BE2C (cell line): Measurements from ENCODE around the gene SIX2.

ENCODE experiments used
- DNase-seq: peaks from one replicate; pipeline ENCODE4 v3.0.0-alpha.2; 2020
- H3K27me3 ChIP-seq: fragments of 250-450 bp; sonication (Bioruptor Pico); 2 replicates; pipeline ENCODE4 v1.5.1; 2020; ENCODE audit warnings: mild to moderate bottlenecking
- H3K36me3 ChIP-seq: fragments of 250-450 bp; sonication (Bioruptor Pico); 2 replicates; pipeline ENCODE4 v1.5.1; 2020; ENCODE audit warnings: mild to moderate bottlenecking
- H3K4me1 ChIP-seq: fragments of 250-450 bp; sonication (Bioruptor Pico); 2 replicates; pipeline ENCODE4 v1.5.1; 2020
- H3K4me3 ChIP-seq: 2 replicates; pipeline ENCODE4 v1.5.1; 2011; ENCODE audit warnings: low read depth, low read length
- H3K9me3 ChIP-seq: fragments of 250-450 bp; sonication (Bioruptor Pico); 2 replicates; pipeline ENCODE4 v1.5.1; 2020
- CTCF ChIP-seq: IDR thresholded peaks from 2 replicates; pipeline ENCODE4 v1.5.1; 2012; ENCODE audit warnings: mild to moderate bottlenecking, low read depth, low read length

SIX2 gene

GRCh38 chr2:44967727-44968432 lies 41.4 kb downstream of the SIX2 start:
- H3K4me3 ChIP-seq = no peak overlapping the region
- H3K36me3 ChIP-seq = peaks cover 13% of the 10 kb centered on the region
- H3K9me3 ChIP-seq = no peaks in the 10 kb centered on the region
- no peak for TF ChIP-seq CTCF
- peaks cover 10% of the 10 kb centered on the region; the same call in 1 of the 2 replicates for H3K4me1 ChIP-seq
- no peaks in the 10 kb centered on the region for H3K27me3 ChIP-seq
- no peak for DNase-seq

DNA sequence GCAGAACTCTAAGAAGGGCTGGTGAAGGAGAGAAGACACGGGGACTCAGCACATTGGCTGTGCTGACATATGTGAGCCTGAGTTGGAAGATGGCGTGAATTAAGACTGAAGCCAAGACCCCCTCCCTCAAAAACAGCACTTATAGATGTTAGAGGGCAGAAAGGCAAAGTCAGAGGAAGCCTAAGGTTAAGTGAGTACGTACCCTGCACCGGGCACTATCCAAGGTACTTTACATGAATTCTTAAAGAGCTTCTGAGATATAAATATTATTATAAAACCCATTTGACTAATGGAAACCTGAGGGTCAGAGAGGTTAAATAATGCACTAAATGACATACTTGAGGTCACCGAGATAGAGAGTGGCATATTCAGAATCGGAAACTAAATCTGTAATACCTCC lies 42.2 kb downstream of the SIX2 start:
- Histone ChIP-seq H3K4me3 (no peak overlapping the region), H3K4me1 (peaks cover 10% of the 10 kb centered on the region; the same call in 1 of the 2 replicates), H3K36me3 (peaks cover 13% of the 10 kb centered on the region), H3K27me3 (no peaks in the 10 kb centered on the region), H3K9me3 (no peaks in the 10 kb centered on the region)
- no peak for DNase-seq
- TF ChIP-seq CTCF = no peak

GRCh38 chr2:44965684-44966083 lies 43.6 kb downstream of the SIX2 start:
- 0 out of 2 replicates have a peak, but pooled peaks cover 4% of the 10 kb centered on the region for H3K4me1 ChIP-seq
- no peaks in the 10 kb centered on the region for H3K27me3 ChIP-seq
- H3K36me3 ChIP-seq = peaks cover 17% of the 10 kb centered on the region
- no peak for DNase-seq
- no peak overlapping the region for H3K4me3 ChIP-seq
- no peaks in the 10 kb centered on the region for H3K9me3 ChIP-seq
- TF ChIP-seq CTCF = no peak

DNA sequence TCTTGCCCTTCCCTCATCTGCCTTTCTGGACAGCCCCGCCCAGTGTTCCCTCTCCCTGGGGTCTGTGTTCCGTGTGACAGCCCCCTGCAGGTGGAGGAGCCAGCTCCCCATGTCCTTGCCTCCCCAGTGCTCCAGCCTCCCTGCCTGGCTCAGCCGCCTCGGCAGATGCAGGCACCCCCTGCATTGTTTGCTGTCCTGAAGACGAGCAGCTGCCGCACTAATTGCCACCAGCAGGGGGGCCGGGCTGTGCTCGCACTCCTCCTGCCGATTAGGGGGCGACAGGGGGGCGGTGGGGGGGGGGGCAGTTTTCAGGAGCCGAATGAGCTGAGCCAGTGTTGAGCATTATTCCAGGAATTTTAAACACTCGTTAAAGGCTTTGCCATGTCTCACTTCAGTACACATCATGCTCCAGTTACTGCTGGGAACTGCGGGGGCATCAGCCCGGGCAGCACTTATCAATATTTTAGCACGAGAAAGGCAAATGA lies 44.5 kb downstream of the SIX2 start:
- 0 out of 2 replicates have a peak, but pooled peaks cover 2% of the 10 kb centered on the region for H3K4me1 ChIP-seq
- no peak for DNase-seq
- H3K4me3 ChIP-seq = no peak overlapping the region
- no peaks in the 10 kb centered on the region for H3K9me3 ChIP-seq
- peaks cover 17% of the 10 kb centered on the region for H3K36me3 ChIP-seq
- TF ChIP-seq CTCF = peak; percentile 19; the same call in 1 of the 2 replicates
- no peaks in the 10 kb centered on the region for H3K27me3 ChIP-seq

DNA sequence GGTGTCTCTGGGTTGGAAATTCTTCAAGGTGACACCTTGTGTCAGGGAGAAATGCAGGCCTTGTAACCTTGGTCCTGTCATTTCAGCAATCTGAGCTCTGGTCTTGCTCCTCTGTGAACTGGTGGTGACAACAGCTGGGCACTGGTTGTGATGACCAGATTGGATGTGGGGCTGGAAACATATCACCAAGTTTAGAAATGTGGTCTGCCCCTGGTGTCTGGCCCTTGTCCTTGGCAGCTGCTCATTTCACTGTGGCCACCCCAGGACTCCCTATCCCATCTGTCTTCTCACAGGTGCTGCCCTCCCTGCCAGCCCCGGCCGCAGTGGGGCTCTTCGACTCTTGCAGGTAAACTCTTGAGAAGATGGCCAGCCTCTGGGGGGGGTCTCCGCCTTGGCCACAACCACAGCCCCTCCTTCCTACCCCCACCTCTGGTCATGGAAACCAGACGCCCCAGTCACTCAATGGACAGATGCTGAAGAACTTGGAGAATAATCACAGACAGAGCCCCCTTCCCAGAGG lies 47.0 kb downstream of the SIX2 start:
- Histone ChIP-seq H3K4me3 (no peak overlapping the region), H3K36me3 (peaks cover 4% of the 10 kb centered on the region; the same call in 1 of the 2 replicates), H3K9me3 (no peaks in the 10 kb centered on the region), H3K27me3 (no peaks in the 10 kb centered on the region), H3K4me1 (0 out of 2 replicates have a peak, but pooled peaks cover 2% of the 10 kb centered on the region)
- no peak for DNase-seq
- TF ChIP-seq CTCF = no peak

DNA sequence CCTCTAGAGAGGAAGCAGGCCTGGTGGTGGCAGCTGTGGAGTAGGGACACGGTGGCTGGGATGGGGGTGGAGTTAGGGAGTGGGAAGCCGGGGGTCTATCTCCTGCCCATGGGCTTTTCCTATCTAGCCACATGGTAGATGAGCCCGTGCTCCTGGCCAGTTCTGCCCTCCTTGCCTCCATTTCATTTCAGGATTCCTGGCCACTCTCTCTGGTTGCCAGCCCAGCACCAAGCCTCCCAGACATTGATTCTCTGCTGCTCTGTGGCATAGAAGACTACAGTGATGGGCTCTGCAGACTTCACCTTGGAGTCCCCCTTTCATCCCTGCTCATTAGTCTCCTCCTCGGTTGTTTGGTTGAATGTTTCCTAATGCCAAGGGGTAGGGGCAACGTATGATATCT lies 48.4 kb downstream of the SIX2 start:
- no peaks in the 10 kb centered on the region for H3K27me3 ChIP-seq

More for the DNA sequence above, 48.4 kb downstream of the SIX2 start:
- Histone ChIP-seq H3K4me1 (peaks cover 2% of the 10 kb centered on the region; the same call in 1 of the 2 replicates), H3K36me3 (peaks cover 4% of the 10 kb centered on the region; the same call in 1 of the 2 replicates), H3K4me3 (no peak overlapping the region), H3K9me3 (no peaks in the 10 kb centered on the region)
- TF ChIP-seq CTCF = no peak
- no peak for DNase-seq
